CD14-positive monocyte (primary cell): ENCODE results near the gene PCDHB15. TPM values are rescaled to one million over a fixed set of nuclear protein-coding genes. Genes with fewer than 3 reads are reported as not detected.

Experiments used
- DNase-seq, 3 donors: peaks; one replicate each; pipeline ENCODE4 v3.0.0-alpha.2; 2011 to 2022
- H2AFZ ChIP-seq: 2 replicates; pipeline ENCODE4 v1.6.0; 2012; ENCODE audit warnings: mild to moderate bottlenecking, low read depth, low read length, inconsistent platforms; ENCODE audit not compliant: insufficient read depth, poor library complexity, severe bottlenecking
- H3K27ac ChIP-seq, 2 donors: 1 replicate in 1 of 2; 2 replicates in 1 of 2; pipeline ENCODE4 v1.5.1; 2012 to 2013; ENCODE audit warnings: low read length in 2 of 2, control low read depth in 1 of 2, inconsistent platforms in 1 of 2, low read depth in 1 of 2, mild to moderate bottlenecking in 1 of 2
- H3K27me3 ChIP-seq, 2 donors: one replicate each; pipeline versions ENCODE4 v1.6.0 to v1.6.1; 2011 to 2013; ENCODE audit warnings: low read length in 2 of 2; ENCODE audit not compliant: control insufficient read depth in 2 of 2, insufficient read depth in 2 of 2
- H3K36me3 ChIP-seq, 2 donors: replicated peaks in 1 of 2; 1 replicate in 1 of 2; 2 replicates in 1 of 2; pipeline versions ENCODE4 v1.5.1 to v1.6.1; 2012 to 2013; ENCODE audit warnings: low read length in 2 of 2, control low read depth in 1 of 2, inconsistent platforms in 1 of 2, mild to moderate bottlenecking in 1 of 2; ENCODE audit not compliant: insufficient read depth in 2 of 2, control insufficient read depth in 1 of 2
- H3K4me1 ChIP-seq, 2 donors: 1 replicate in 1 of 2; 2 replicates in 1 of 2; pipeline versions ENCODE4 v1.5.1 to v1.6.1; 2012 to 2013; ENCODE audit warnings: low read length in 2 of 2, control low read depth in 1 of 2, inconsistent platforms in 1 of 2, mild to moderate bottlenecking in 1 of 2, moderate library complexity in 1 of 2; ENCODE audit not compliant: insufficient read depth in 2 of 2, control insufficient read depth in 1 of 2
- H3K4me2 ChIP-seq: replicated peaks from 2 replicates; pipeline ENCODE3; 2012; ENCODE audit warnings: low read length, moderate library complexity, mild to moderate bottlenecking; ENCODE audit not compliant: poor library complexity, severe bottlenecking; ENCODE audit errors: extremely low read depth
- H3K4me3 ChIP-seq, 3 experiments: fragments of 200-600 bp in 1 of 3; sonication (generic) in 1 of 3; replicated peaks in 1 of 3; 1 replicate in 2 of 3; 2 replicates in 1 of 3; pipeline ENCODE4 v1.5.1; 2011 to 2013; ENCODE audit warnings: low read length in 3 of 3, mild to moderate bottlenecking in 3 of 3, control low read depth in 2 of 3, low read depth in 2 of 3, inconsistent platforms in 1 of 3, moderate library complexity in 1 of 3
- H3K79me2 ChIP-seq: 2 replicates; pipeline ENCODE4 v1.6.0; 2012; ENCODE audit warnings: mild to moderate bottlenecking, control low read depth, inconsistent platforms, low read length, moderate library complexity; ENCODE audit not compliant: insufficient read depth
- H3K9ac ChIP-seq: 2 replicates; pipeline ENCODE4 v1.6.0; 2017; ENCODE audit warnings: low read length, mild to moderate bottlenecking; ENCODE audit not compliant: insufficient read depth, poor library complexity, severe bottlenecking
- H3K9me3 ChIP-seq, 2 donors: replicated peaks in 1 of 2; 1 replicate in 1 of 2; 2 replicates in 1 of 2; pipeline versions ENCODE4 v1.5.1 to v1.6.1; 2012 to 2013; ENCODE audit warnings: low read length in 2 of 2, control low read depth in 1 of 2; ENCODE audit not compliant: control insufficient read depth in 1 of 2, insufficient read depth in 1 of 2
- H4K20me1 ChIP-seq: 2 replicates; pipeline ENCODE4 v1.6.0; 2012; ENCODE audit warnings: mild to moderate bottlenecking, low read length, control low read depth, moderate library complexity; ENCODE audit not compliant: insufficient read depth
- H3K27ac Mint-ChIP-seq, 7 donors: one replicate each; pipeline ENCODE4 v1.8.0; 2020; ENCODE audit warnings: mild to moderate bottlenecking in 7 of 7, mixed read lengths in 7 of 7, moderate library complexity in 6 of 7, inconsistent platforms in 2 of 7
- H3K27me3 Mint-ChIP-seq, 3 donors: one replicate each; pipeline ENCODE4 v1.8.0; 2021 to 2022; ENCODE audit warnings: low read depth in 3 of 3, mild to moderate bottlenecking in 3 of 3, mixed read lengths in 3 of 3, moderate library complexity in 3 of 3, inconsistent platforms in 1 of 3
- H3K36me3 Mint-ChIP-seq, 2 donors: one replicate each; pipeline ENCODE4 v1.8.0; 2020; ENCODE audit warnings: mixed read lengths in 2 of 2, inconsistent platforms in 1 of 2, mild to moderate bottlenecking in 1 of 2
- H3K4me1 Mint-ChIP-seq: one replicate; pipeline ENCODE4 v1.8.0; 2020; ENCODE audit warnings: mild to moderate bottlenecking, mixed read lengths
- H3K4me3 Mint-ChIP-seq, 2 donors: one replicate each; pipeline ENCODE4 v1.8.0; 2020; ENCODE audit warnings: mild to moderate bottlenecking in 2 of 2, mixed read lengths in 2 of 2, moderate library complexity in 1 of 2
- H3K9me3 Mint-ChIP-seq, 7 donors: one replicate each; pipeline ENCODE4 v1.8.0; 2020 to 2022; ENCODE audit warnings: mixed read lengths in 7 of 7, mild to moderate bottlenecking in 6 of 7, moderate library complexity in 6 of 7, inconsistent platforms in 2 of 7
- CTCF ChIP-seq: fragments of 200-600 bp; IDR thresholded peaks from one replicate; pipeline ENCODE4 v1.8.0; 2022; ENCODE audit warnings: antibody characterized with exemption, mild to moderate bottlenecking
- WGBS: methylation state at CpG from one replicate; pipeline ENCODE4 v1.1.5; 2013; ENCODE audit warnings: missing lambda C conversion rate; ENCODE audit not compliant: insufficient coverage; 5-methylcytosine and 5-hydroxymethylcytosine counted together
- intact Hi-C, 2 donors: fragments of 100-400 bp; cut with micrococcal nuclease; formaldehyde crosslinking; loops; one replicate each; pipeline versions ENCODE4 v1.15.0 to v1.15.1; 2023
- polyA plus RNA-seq, 3 donors: library from polyadenylated mRNA; depleted of rRNA in 1 of 3; unstranded in 2 of 3; stranded (reverse) in 1 of 3; fragments of 300-500 nt in 2 of 3; fragments of >200 nt in 1 of 3; fragmentation: Illumina TruSeq in 2 of 3; gene quantifications; 1 replicate in 2 of 3; 2 replicates in 1 of 3; pipeline ENCODE4 v1.2.3, GENCODE V29; 2012 to 2021

Gene PCDHB15
- polyA plus RNA-seq, 3 donors: not detected

- H3K79me2 ChIP-seq: no peaks in the 10 kb centered on the region
- no peak overlapping the region for H3K27ac ChIP-seq
- no peak overlapping the region for H2AFZ ChIP-seq
- peaks cover 47 to 96% of the 10 kb centered on the region in 2 donors for H3K9me3 ChIP-seq
- intact Hi-C loops: no loop called here
- no peaks in the 10 kb centered on the region for H3K4me1 Mint-ChIP-seq
- peaks cover 0 to 4% (median 0%) of the 10 kb centered on the region in 3 donors for H3K27me3 Mint-ChIP-seq
- no peaks in the 10 kb centered on the region for H3K36me3 Mint-ChIP-seq
- no peak for TF ChIP-seq CTCF
- no peak overlapping the region for H3K9ac ChIP-seq
- no peak for DNase-seq
- no peaks in the 10 kb centered on the region for H4K20me1 ChIP-seq
- H3K4me3 ChIP-seq: peak overlapping the region in 1 of 3 experiments; percentile 16
- 60% methylated on average over 1 of the region's 5 CpGs for WGBS
- no peaks in the 10 kb centered on the region for H3K36me3 ChIP-seq
- H3K27me3 ChIP-seq: no peaks in the 10 kb centered on the region
- no peak overlapping the region for H3K4me3 Mint-ChIP-seq
- no peaks in the 10 kb centered on the region for H3K4me1 ChIP-seq
- H3K9me3 Mint-ChIP-seq: peaks cover 17 to 91% (median 85%) of the 10 kb centered on the region in 7 donors
- no peak overlapping the region for H3K4me2 ChIP-seq
- no peak overlapping the region for H3K27ac Mint-ChIP-seq
Measured at GRCh38 chr5:141260458-141261237, 15.5 kb downstream of the PCDHB15 start.

GRCh38 chr5:141261238-141261546 is 16.0 kb downstream of the PCDHB15 start:
- Histone ChIP-seq H3K4me2 (no peak overlapping the region), H3K36me3 (no peaks in the 10 kb centered on the region), H3K9me3 (peaks cover 52 to 96% of the 10 kb centered on the region in 2 donors), H4K20me1 (no peaks in the 10 kb centered on the region), H3K27ac (no peak overlapping the region), H3K79me2 (no peaks in the 10 kb centered on the region), H3K4me3 (no peak overlapping the region), H2AFZ (no peak overlapping the region), H3K9ac (no peak overlapping the region), H3K4me1 (no peaks in the 10 kb centered on the region), H3K27me3 (no peaks in the 10 kb centered on the region)
- no peak for TF ChIP-seq CTCF
- no peaks in the 10 kb centered on the region for H3K36me3 Mint-ChIP-seq
- H3K4me1 Mint-ChIP-seq: no peaks in the 10 kb centered on the region
- DNase-seq: no peak
- peaks cover 0 to 2% (median 0%) of the 10 kb centered on the region in 3 donors for H3K27me3 Mint-ChIP-seq
- intact Hi-C loops: no loop called here
- peaks cover 20 to 91% (median 85%) of the 10 kb centered on the region in 7 donors for H3K9me3 Mint-ChIP-seq
- no peak overlapping the region for H3K27ac Mint-ChIP-seq
- H3K4me3 Mint-ChIP-seq: no peak overlapping the region
- WGBS: no CpG with 5 or more reads among the region's 1 CpG
